Mesenchymal stem cell (in vitro differentiated cells and primary cell): ENCODE results near the gene PLK4. TPM values are rescaled to one million over a fixed set of nuclear protein-coding genes. Genes with fewer than 3 reads are reported as not detected.

Experiments
- DNase-seq: peaks from one replicate; pipeline ENCODE4 v3.0.0-alpha.2; 2013
- H2AFZ ChIP-seq: one replicate; pipeline ENCODE4 v1.6.1; 2013; ENCODE audit warnings: low read depth, mild to moderate bottlenecking, control low read depth, inconsistent platforms, low read length, moderate library complexity
- H2AK5ac ChIP-seq: 2 replicates; pipeline ENCODE4 v1.6.1; 2013; ENCODE audit warnings: low read length, moderate library complexity, mild to moderate bottlenecking, inconsistent platforms; ENCODE audit not compliant: severe bottlenecking
- H2BK120ac ChIP-seq: one replicate; pipeline ENCODE4 v1.6.1; 2013; ENCODE audit warnings: low read depth, mild to moderate bottlenecking, inconsistent platforms, low read length, moderate library complexity
- H2BK12ac ChIP-seq, 2 experiments: one replicate each; pipeline ENCODE4 v1.6.1; 2013; ENCODE audit warnings: inconsistent platforms in 2 of 2, low read length in 2 of 2, mild to moderate bottlenecking in 2 of 2, moderate library complexity in 2 of 2, control low read depth in 1 of 2
- H2BK15ac ChIP-seq: one replicate; pipeline ENCODE4 v1.6.1; 2013; ENCODE audit warnings: mild to moderate bottlenecking, low read depth, inconsistent platforms; ENCODE audit not compliant: poor library complexity, severe bottlenecking
- H2BK5ac ChIP-seq: 2 replicates; pipeline ENCODE4 v1.6.1; 2013; ENCODE audit warnings: low read depth, mild to moderate bottlenecking, low read length, control low read depth, inconsistent platforms; ENCODE audit not compliant: poor library complexity, severe bottlenecking
- H3K14ac ChIP-seq, 2 experiments: one replicate each; pipeline ENCODE4 v1.6.1; 2013; ENCODE audit warnings: inconsistent platforms in 2 of 2, low read length in 2 of 2, control low read depth in 1 of 2, mild to moderate bottlenecking in 1 of 2, moderate library complexity in 1 of 2
- H3K18ac ChIP-seq, 2 experiments: one replicate each; pipeline ENCODE4 v1.6.1; 2013; ENCODE audit warnings: inconsistent platforms in 2 of 2, low read length in 2 of 2, control low read depth in 1 of 2, low read depth in 1 of 2, mild to moderate bottlenecking in 1 of 2
- H3K23ac ChIP-seq, 2 experiments: one replicate each; pipeline ENCODE4 v1.6.1; 2013; ENCODE audit warnings: inconsistent platforms in 2 of 2, low read length in 2 of 2, mild to moderate bottlenecking in 2 of 2, moderate library complexity in 2 of 2, control low read depth in 1 of 2
- H3K27ac ChIP-seq: 2 replicates; pipeline ENCODE4 v1.5.1; 2013; ENCODE audit warnings: mild to moderate bottlenecking, moderate library complexity, low read length, control low read depth, inconsistent platforms; ENCODE audit not compliant: poor library complexity, severe bottlenecking
- H3K27me3 ChIP-seq, 2 experiments: 2 replicates each; pipeline versions ENCODE4 v1.6.1 to v1.7.0; 2013; ENCODE audit warnings: low read length in 2 of 2, mild to moderate bottlenecking in 2 of 2, moderate library complexity in 2 of 2, control low read depth in 1 of 2, inconsistent platforms in 1 of 2; ENCODE audit not compliant: control insufficient read depth in 1 of 2, insufficient read depth in 1 of 2
- H3K36me3 ChIP-seq, 2 experiments: 2 replicates each; pipeline versions ENCODE4 v1.6.1 to v1.7.0; 2013; ENCODE audit warnings: low read length in 2 of 2, control low read depth in 1 of 2, inconsistent platforms in 1 of 2, low read depth in 1 of 2, mild to moderate bottlenecking in 1 of 2; ENCODE audit not compliant: insufficient read depth in 2 of 2, control insufficient read depth in 1 of 2
- H3K4ac ChIP-seq, 2 experiments: one replicate each; pipeline ENCODE4 v1.6.1; 2013; ENCODE audit warnings: inconsistent platforms in 2 of 2, low read length in 2 of 2, mild to moderate bottlenecking in 2 of 2, moderate library complexity in 2 of 2, control low read depth in 1 of 2, low read depth in 1 of 2
- H3K4me1 ChIP-seq: 2 replicates; pipeline ENCODE4 v1.6.1; 2013; ENCODE audit warnings: low read depth, low read length, control low read depth; ENCODE audit not compliant: control insufficient read depth, insufficient read depth
- H3K4me2 ChIP-seq: 2 replicates; pipeline ENCODE4 v1.6.1; 2013; ENCODE audit warnings: low read length, mild to moderate bottlenecking, inconsistent platforms; ENCODE audit not compliant: poor library complexity, severe bottlenecking
- H3K4me3 ChIP-seq, 2 experiments: 2 replicates each; pipeline versions ENCODE4 v1.5.1 to v1.7.0; 2013; ENCODE audit warnings: low read length in 2 of 2, mild to moderate bottlenecking in 2 of 2, control low read depth in 1 of 2, low read depth in 1 of 2; ENCODE audit not compliant: insufficient read depth in 1 of 2
- H3K79me1 ChIP-seq: replicated peaks from 2 replicates; pipeline ENCODE4 v1.6.1; 2013; ENCODE audit warnings: mild to moderate bottlenecking, control low read depth, low read length, inconsistent platforms; ENCODE audit not compliant: poor library complexity, severe bottlenecking
- H3K9ac ChIP-seq: 2 replicates; pipeline ENCODE4 v1.7.0; 2013; ENCODE audit warnings: mild to moderate bottlenecking, low read length, moderate library complexity
- H3K9me3 ChIP-seq: 2 replicates; pipeline ENCODE4 v1.7.0; 2013; ENCODE audit warnings: mild to moderate bottlenecking, low read length; ENCODE audit not compliant: control insufficient read depth
- H4K8ac ChIP-seq: one replicate; pipeline ENCODE4 v1.6.1; 2013; ENCODE audit warnings: inconsistent platforms, mild to moderate bottlenecking, low read length, moderate library complexity
- H4K91ac ChIP-seq: one replicate; pipeline ENCODE4 v1.6.1; 2013; ENCODE audit warnings: mild to moderate bottlenecking, low read length, inconsistent platforms
- WGBS: methylation state at CpG from one replicate; pipeline ENCODE4 v1.1.7; 2013; ENCODE audit warnings: mixed read lengths; 5-methylcytosine and 5-hydroxymethylcytosine counted together
- polyA plus RNA-seq, 2 experiments: library from polyadenylated mRNA; stranded (reverse); fragments of 200-250 nt; gene quantifications; one replicate each; pipeline ENCODE4 v1.2.3, GENCODE V29; 2013

The PLK4 gene
- polyA plus RNA-seq (2013, experiment 1 of 2): 2.7 TPM
- 2.9 TPM for polyA plus RNA-seq (2013, experiment 2 of 2)

DNA sequence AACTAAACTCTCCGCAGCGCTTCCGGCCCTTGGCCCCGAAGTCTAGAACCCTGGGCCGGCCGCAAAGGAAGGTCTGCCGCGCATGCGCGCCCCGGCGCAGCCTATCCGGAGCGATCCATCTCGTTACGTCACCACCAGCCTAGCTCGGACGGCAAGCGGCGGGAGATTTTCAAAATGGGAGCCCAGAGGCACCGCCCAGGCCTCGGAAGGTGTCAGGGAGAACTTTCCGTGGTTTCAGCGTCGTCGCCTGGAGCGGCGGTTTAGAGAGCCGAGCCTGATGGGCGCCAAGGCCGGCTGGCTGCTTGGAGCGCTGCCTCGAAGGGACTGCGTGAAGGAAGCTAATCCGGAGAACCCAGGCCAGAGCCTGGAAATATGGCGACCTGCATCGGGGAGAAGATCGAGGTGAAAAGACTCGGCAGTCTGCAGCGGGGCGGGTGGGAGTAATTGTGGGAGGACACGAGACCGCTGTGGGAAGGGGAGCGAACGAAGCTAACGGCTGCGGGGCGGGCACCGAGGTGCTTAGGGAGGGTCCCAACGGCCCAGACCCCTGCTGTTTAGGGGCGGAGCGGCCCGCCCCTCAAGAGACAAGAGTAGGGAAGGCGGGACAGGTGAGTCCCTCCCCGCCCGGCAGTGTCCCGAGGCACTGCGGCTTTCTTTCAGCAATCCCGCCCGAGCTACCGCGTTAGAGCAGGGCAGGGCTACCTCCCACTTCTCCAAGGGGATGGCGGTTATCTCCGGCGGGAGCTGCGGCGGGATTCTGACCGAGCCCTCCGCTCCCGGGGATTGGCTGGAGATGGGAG, at the start of gene PLK4:
PLK4 (plus strand) TSS at position 131 of the 800 bp plus-strand sequence; CDS start at position 373, 242 bp downstream.
- Histone ChIP-seq H3K4me2 (peak within 1 kb of the TSS; percentile 85), H4K8ac (no peak within 1 kb of the TSS), H3K27ac (peak within 1 kb of the TSS; percentile 73), H2AFZ (peak within 1 kb of the TSS; percentile 98), H2BK5ac (no peak within 1 kb of the TSS), H3K4me1 (peaks cover 3% of the 10 kb centered on the region), H3K23ac (no peak within 1 kb of the TSS), H3K27me3 (no peaks in the 10 kb centered on the region), H3K9me3 (no peaks in the 10 kb centered on the region), H3K4me3 (peak within 1 kb of the TSS; percentile 87 to 97), H3K9ac (peak within 1 kb of the TSS; percentile 93), H2AK5ac (no peak within 1 kb of the TSS), H2BK12ac (no peak within 1 kb of the TSS), H3K36me3 (peaks cover 0 to 6% of the 10 kb centered on the region in 2 experiments), H3K18ac (no peak within 1 kb of the TSS), H2BK15ac (no peak within 1 kb of the TSS), H4K91ac (peak within 1 kb of the TSS; percentile 34), H2BK120ac (peak within 1 kb of the TSS; percentile 22), H3K79me1 (peaks cover 18% of the 10 kb centered on the region), H3K14ac (no peak within 1 kb of the TSS), H3K4ac (no peak within 1 kb of the TSS)
- 1% methylated on average over 61 of the region's 70 CpGs for WGBS
- peak; percentile 93 for DNase-seq

DNA sequence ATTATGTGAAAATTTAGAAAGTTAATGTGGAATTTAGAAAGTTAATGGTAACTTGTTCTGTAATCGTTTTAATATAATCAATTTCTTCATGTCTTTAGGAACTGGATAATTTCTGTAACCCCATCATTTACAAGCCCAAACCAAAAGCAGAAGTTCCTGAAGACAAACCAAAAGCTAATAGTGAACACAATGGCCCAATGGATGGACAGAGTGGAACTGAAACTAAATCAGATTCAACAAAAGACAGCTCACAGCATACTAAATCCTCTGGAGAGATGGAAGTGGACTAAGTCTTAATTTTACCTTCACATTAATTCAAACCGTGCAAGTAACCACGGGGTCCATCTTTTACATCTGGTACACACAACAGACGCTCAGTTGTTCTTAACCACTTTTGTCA, 48.1 kb upstream of the PLK4 start:
- Histone ChIP-seq H3K79me1 (peaks cover 2% of the 10 kb centered on the region), H2AFZ (no peak overlapping the region), H3K4me2 (no peak overlapping the region), H3K4ac (no peak overlapping the region), H2BK12ac (no peak overlapping the region), H3K14ac (no peak overlapping the region), H2BK15ac (no peak overlapping the region), H3K27me3 (no peaks in the 10 kb centered on the region), H3K4me3 (no peak overlapping the region), H4K8ac (no peak overlapping the region), H3K9me3 (no peaks in the 10 kb centered on the region), H3K27ac (no peak overlapping the region), H3K23ac (no peak overlapping the region), H3K9ac (no peak overlapping the region), H4K91ac (no peak overlapping the region), H3K4me1 (no peaks in the 10 kb centered on the region), H3K18ac (no peak overlapping the region), H2BK120ac (no peak overlapping the region), H3K36me3 (peaks cover 0 to 33% of the 10 kb centered on the region in 2 experiments), H2AK5ac (no peak overlapping the region), H2BK5ac (no peak overlapping the region)
- no peak for DNase-seq
- WGBS: no CpG with 5 or more reads among the region's 4 CpGs

DNA sequence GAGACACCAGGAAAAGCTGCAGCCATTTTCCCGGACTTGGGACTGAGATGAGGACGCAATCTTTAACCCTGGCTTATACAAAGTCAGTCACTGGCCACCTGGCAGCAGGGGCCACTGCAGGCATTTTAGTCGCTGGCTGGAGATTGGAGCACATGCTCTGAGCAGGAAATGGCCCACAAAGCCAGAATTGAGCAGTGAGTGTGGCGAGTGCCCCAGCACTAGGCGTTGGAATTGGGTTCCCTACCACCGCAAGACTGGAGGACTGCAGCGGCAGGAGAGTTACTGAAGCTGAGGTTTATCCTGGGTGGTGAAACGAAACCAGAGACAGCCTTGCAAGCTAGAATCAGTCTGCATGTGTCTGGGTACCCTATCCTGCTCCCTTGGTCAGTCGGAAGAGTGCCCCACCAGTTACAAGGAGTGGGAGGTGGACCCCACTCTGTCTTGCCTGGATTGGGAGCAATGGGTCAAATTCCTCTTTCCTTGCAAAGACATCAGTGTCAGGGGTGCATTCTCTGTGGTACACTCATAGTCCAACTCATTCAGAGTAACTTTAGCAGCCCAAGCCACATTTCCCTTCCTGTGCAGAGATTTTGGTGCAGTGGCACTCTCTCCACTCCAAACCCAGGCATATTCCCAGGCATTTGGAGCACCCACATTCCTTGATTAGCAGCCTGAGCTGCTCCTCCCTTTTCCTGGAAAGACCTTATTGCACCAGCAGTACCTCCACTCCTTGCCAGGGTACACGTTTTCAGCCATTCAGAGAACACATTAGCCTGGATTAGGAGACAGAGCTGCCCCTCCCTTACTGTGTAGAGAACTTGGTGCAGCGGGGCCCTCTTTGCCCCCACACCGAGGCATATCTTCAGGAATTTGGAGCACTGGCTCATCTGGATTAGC, 36.7 kb upstream of the PLK4 start:
- Histone ChIP-seq H2BK12ac (no peak overlapping the region), H3K4me1 (no peaks in the 10 kb centered on the region), H3K9ac (no peak overlapping the region)

More for the DNA sequence above, 36.7 kb upstream of the PLK4 start:
- Histone ChIP-seq H2AFZ (no peak overlapping the region), H3K14ac (no peak overlapping the region), H3K9me3 (peaks cover 24% of the 10 kb centered on the region), H3K4me2 (no peak overlapping the region), H3K4ac (no peak overlapping the region), H2BK120ac (no peak overlapping the region), H2BK15ac (no peak overlapping the region), H3K23ac (no peak overlapping the region), H4K91ac (no peak overlapping the region), H3K27ac (no peak overlapping the region), H2BK5ac (no peak overlapping the region), H3K79me1 (peaks cover 23% of the 10 kb centered on the region), H3K27me3 (no peaks in the 10 kb centered on the region), H3K4me3 (no peak overlapping the region), H2AK5ac (no peak overlapping the region), H3K36me3 (peaks cover 0 to 13% of the 10 kb centered on the region in 2 experiments), H4K8ac (peak overlapping the region; percentile 7), H3K18ac (no peak overlapping the region)
- 96% methylated on average over 12 of the region's 12 CpGs for WGBS
- DNase-seq: no peak
